Measurements from ENCODE around the gene MED10.

The MED10 gene

DNA sequence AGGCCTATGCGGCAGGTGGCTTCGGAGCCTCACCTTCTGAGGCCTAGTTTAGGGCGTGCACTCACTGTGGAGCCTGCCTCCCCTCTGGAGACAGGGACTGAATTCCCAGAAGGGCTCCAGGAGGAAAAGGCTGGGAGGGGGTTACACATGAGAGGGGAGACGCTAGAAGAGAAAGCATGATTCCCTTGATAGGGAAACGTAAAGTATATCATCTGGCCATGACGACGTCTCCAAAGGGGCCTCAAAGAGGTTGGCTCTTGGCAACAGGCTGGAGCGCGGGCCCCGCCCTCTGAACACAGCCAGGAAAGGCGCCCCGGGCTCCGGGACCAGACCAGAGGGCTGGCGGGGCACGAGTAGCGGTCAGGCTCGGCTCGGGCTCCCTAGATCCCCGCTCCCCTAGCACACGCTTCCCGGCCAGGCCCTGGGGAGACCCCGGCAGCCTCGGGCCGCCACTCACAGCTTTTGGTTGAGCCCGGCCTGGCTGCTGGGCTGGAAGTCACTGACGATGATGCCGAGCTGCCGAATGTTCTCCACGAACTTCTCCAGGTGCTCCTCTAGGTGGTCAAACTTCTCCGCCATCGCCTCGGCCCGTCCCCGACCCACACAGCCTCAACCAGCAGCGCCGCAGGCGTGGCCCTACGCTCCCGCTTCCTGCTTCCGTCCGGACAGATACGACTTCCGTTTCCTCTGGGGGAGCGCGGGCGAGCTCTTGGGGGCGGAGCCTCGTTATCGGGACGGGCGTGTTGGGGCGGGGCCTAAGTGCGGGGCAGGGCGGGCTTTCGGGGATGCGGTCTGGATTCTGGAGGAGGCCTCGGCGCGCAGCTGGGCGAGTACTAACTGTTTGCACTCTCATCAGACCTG is at the start of gene MED10:
TSS of gene MED10 (minus strand) at position 643 of the 861 bp plus-strand sequence. CDS start at position 579, 64 bp downstream.
- DNase-seq: peak; percentile 93

- no peak for DNase-seq
These were observed 49.3 kb upstream of the MED10 start for GRCh38 chr5:6427694-6428093.

DNA sequence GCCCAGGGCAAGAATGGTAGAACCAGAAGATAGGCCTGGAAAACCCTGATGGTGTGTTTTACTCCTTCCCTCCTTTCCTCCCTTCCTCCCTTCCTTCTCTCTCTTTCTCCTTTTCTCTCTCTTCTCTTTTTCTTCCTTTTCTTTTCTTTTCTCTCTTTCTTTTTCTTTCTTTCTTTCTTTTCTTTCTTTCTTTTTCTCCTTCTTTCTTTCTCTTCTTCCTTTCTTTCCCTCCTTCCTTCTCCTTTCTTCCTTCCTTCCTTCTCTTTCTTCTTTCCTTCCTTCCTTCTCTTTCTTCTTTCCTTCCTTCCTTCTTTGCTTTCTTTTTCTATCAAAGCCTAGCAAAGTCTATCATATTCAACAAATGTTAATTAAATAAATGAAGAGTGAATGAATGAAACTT is 46.4 kb upstream of the MED10 start:
- no peak for DNase-seq

GRCh38 chr5:6424110-6424659 is 45.8 kb upstream of the MED10 start:
- no peak for DNase-seq

- DNase-seq: no peak
These were observed 45.2 kb upstream of the MED10 start for GRCh38 chr5:6423327-6424109.

DNA sequence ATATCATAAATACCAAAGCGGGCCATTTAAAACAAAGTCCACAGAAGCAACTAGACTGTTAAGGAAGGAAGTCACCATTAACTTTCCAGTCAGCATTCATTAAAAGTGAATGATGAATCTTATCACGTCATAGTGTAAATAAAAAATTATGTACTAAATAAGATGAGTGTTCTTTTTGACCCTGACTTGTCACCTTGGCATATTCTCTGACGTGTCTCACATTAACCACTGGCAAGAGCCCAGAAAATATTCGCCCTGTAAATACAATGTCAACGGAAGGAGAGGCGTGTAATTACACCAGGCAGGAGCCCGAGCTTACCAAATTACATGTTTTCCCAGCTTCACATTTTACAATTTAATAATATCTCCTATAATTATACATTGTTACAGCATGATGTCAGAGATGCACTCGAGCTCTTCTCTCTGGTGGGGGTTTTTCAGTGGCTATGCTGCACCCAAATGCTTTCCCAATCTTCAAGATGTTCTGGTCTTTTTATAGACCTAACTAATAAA is 41.0 kb upstream of the MED10 start:
- DNase-seq: no peak

GRCh38 chr5:6418679-6419276 is 40.4 kb upstream of the MED10 start:
- DNase-seq: no peak

DNA sequence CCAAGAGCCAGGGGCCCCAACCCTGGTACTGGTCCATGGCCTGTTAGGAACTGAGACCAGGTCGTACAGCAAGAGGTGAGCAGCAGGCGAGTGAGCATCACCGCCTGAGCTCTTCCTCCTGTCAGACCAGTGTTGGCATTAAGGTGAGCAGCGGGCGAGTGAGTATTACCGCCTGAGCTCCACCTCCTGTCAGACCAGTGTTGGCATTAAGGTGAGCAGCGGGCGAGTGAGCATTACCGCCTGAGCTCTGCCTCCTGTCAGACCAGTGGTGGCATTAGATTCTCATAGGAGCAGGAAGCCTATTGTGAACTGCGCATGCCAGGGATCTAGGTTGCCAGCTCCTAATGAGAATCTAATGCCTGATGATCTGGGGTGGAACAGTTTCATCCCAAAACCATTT is 39.3 kb upstream of the MED10 start:
- DNase-seq: no peak

DNA sequence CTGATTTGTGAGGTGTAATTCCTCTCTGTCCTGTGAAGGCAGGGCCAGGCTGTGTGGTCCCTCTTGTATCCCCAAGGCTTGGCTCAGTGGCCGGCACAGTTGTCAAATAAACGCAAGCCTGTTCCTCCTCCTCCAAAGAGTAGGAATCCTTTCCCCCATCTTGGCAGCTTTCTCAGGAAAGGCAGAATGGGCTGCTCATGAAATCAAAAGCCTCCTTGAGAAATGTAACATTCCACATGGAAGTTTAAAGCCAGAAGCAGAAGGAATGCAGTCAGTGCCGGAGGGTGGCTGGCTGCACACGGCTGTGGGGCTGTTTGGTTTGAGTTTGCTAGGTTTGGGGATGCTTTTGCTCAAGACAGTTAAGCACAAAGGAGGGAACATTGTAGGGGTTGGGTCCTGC is 34.5 kb upstream of the MED10 start:
- DNase-seq: no peak

DNA sequence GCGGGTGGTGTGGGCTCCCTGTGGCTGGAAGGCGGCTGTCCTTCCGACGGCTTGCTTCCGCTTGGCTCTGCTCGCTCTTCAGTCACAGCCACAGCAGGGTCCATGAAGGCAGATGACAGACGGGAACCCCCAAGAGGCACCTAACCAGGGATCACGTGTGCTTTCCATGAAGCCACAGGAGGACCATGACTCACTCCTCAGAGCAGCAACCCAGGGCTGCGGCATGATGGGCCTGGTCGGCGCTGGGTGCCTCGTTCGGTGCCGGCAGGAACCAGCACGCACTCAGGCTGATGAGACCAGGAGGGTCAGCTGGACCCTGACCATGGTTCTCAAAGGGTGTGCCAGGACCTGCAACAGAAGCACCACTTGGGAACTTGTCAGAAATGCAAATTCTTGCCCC is 32.8 kb upstream of the MED10 start:
- DNase-seq: no peak

DNA sequence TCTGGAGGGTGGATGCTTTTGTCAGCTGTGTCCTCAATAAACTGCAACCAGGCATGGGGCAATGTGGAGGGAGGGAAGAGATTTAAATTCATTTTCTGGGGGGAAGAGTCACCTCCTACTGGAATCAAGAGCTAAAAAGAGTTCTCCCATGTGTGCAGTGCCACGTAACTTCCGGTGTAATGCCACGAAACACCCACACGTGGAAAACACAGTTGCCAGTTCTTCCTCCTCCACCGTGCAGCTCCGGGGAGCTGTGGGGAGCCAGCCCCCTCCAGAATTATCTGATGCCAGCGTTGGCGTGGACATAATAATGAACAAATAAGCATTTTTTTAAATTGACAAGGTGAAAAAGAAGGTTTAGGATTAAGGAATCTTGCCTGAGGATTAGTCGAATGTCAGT is 32.1 kb upstream of the MED10 start:
- no peak for DNase-seq

GRCh38 chr5:6408627-6409446 is 30.5 kb upstream of the MED10 start:
- no peak for DNase-seq

DNA sequence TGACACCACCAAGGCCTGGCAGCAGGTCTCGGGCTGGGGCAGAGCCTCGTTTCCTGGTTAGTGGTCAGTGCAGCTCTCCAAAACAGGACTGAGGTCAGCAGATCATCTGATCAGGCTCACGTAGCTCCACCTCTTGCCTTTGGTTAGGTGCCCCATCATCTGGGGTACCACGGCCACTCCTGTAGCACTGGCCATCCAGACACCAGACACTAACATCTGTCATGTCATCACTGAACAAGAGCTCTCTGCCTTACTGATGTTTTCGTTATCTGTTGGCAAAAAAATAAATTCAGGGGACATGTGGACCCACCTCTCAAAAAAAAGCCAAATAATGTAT is 29.9 kb upstream of the MED10 start:
- no peak for DNase-seq

GRCh38 chr5:6407558-6408259 is 29.4 kb upstream of the MED10 start:
- DNase-seq: no peak

DNA sequence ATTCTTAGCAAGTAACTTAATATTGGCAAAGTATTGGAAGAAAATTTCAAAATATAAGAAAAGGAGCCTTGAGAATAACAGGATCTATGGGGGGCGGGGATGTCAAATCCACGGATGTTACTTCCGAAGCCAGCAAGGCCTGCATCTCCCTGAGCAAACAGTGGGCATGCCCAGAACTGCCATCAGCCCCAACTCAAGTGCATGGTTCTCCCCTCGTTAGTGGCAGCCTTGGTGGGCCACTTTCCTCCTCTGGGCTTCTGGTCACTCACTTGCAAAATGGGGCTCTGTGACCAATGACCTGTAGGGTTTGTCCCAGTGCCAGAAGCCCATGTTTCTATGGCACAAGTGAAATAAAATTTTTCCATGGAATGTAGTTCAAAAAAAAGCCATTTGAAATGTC is 27.2 kb upstream of the MED10 start:
- DNase-seq: no peak

- no peak for DNase-seq
These were observed 25.8 kb upstream of the MED10 start for GRCh38 chr5:6404129-6404528.

DNA sequence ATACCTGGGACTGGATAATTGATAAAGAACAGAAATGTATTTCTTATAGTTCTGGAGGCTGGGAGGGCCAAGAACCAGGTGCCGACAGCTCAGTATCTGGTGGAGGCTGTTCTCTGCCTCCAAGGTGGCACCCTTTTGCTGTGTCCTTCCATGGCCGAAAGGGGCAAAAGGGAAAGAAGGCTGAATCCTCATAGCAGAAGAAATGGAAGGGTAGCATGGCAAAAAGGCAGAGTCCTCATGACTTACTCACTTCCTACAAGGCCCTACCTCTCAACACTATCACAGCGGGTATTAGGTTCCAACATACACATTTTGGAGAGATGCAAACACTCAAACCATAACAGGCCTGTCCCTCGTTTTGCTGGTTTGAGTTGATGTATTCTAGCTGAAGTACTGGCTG is 25.1 kb upstream of the MED10 start:
- DNase-seq: no peak

DNA sequence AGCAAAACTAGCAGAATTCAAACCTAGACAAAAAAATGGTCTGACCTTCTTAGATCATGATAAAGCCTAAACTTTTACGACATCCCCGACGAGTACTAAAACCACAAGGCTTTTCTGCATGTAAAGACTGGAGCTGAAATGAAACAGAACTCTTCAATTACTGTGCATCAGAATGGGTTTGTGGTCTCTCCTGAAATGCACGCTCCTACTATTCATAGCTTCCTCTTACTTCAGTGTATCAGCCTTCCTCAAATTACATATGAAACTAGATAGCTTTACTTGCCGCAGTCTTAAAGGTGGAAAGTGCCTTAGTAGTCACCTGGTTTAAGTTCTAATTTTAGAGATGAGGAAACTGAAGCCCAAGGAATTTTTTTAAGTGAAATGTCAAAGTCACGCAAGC is 24.6 kb upstream of the MED10 start:
- DNase-seq: no peak

DNA sequence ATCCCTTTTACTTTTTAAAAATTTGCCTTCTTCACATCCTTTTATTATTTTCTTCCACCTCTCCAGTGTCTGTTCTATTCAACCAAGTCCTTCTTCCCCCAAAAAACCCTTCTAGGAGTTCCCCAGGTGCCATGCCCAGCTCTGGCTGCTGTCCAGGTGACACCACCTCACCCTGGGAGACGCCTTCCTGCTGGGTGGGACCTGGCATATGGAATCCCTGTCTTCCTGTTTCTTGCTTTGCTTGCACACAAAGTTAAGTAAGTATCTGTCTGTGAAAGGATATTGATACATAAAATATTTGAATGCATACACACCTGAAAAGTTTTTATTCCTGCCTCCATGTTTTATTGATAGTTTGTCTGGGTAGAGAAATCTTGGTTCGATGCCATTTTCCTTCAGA is 23.1 kb upstream of the MED10 start:
- no peak for DNase-seq

DNA sequence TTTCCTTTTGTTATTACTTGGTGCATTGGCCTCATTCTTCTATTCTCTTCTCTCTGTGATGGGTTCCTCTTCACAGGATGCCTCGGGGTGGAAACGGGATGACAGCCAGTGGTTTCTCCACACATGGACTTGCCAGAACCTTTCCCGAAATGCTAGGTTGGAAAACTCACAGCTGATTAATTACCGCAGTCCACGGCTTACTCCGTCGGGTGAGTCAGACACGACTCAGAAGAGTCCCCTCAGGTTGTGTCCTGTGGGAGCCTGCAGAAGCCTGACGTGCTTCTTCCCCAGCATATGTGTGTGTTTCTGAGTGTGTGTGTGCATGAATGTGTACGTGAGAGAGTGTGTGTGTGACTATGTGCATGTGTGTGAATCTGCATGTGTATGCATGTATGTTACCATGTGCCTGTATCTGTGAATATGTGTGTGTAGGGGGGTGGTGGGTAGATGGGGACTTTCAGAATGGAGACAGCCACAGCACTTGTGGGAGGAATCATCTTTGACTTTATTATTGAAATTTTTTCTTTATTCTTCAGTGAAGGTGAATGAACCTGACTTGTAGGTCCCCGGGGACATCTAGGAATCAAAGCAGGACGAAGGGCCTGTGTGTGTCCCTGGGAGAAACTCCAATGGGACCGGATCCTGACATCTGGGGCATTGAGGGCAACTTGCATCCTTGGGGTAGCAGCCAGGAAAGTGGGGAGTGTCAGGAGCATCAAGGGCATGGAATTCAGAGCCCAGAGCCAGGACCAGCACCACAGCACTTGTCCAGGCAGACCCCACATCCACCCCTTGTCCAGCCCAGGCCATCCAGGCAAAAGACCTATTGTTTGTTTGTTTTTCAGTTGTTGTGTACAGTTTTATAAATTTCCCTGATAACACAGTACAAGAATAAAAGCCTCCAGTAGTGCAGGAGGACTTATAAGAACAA is 21.9 kb upstream of the MED10 start:
- DNase-seq: no peak

All from CD4-positive, alpha-beta T cell treated with Interleukin-4 for 4 hours (primary cell).